Liver (tissue), 9 donors: ENCODE results near the gene KHNYN. TPM values are rescaled to one million over a fixed set of nuclear protein-coding genes. Genes with fewer than 3 reads are reported as not detected.

Experiments
- DNase-seq: peaks from one replicate; pipeline ENCODE4 v3.0.0-alpha.2; 2017; ENCODE audit warnings: low spot score
- H3K27ac ChIP-seq, 2 donors: one replicate each; pipeline ENCODE4 v1.7.0; 2013; ENCODE audit warnings: inconsistent platforms in 2 of 2, low read length in 2 of 2, control low read depth in 1 of 2, low read depth in 1 of 2, mild to moderate bottlenecking in 1 of 2
- H3K27me3 ChIP-seq, 4 donors: one replicate each; pipeline versions ENCODE4 v1.6.1 to v1.7.0; 2013; ENCODE audit warnings: low read length in 3 of 4, inconsistent platforms in 1 of 4, mild to moderate bottlenecking in 1 of 4, moderate library complexity in 1 of 4; ENCODE audit not compliant: control insufficient read depth in 4 of 4, insufficient read depth in 4 of 4
- H3K36me3 ChIP-seq, 4 donors: one replicate each; pipeline versions ENCODE4 v1.6.1 to v1.7.0; 2013; ENCODE audit warnings: low read length in 3 of 4, mild to moderate bottlenecking in 3 of 4, low read depth in 1 of 4, moderate library complexity in 1 of 4; ENCODE audit not compliant: control insufficient read depth in 4 of 4, insufficient read depth in 3 of 4
- H3K4me1 ChIP-seq, 4 donors: one replicate each; pipeline versions ENCODE4 v1.6.1 to v1.7.0; 2013; ENCODE audit warnings: low read length in 3 of 4, mild to moderate bottlenecking in 3 of 4, moderate library complexity in 1 of 4; ENCODE audit not compliant: control insufficient read depth in 4 of 4, insufficient read depth in 4 of 4
- H3K4me3 ChIP-seq, 3 donors: one replicate each; pipeline versions ENCODE4 v1.6.1 to v1.7.0; 2013; ENCODE audit warnings: low read length in 3 of 3, control low read depth in 1 of 3, low read depth in 1 of 3, mild to moderate bottlenecking in 1 of 3
- H3K9ac ChIP-seq, 2 donors: one replicate each; pipeline ENCODE4 v1.7.0; 2013; ENCODE audit warnings: low read length in 2 of 2, mild to moderate bottlenecking in 2 of 2, moderate library complexity in 2 of 2, control low read depth in 1 of 2, low read depth in 1 of 2
- H3K9me3 ChIP-seq, 4 donors: one replicate each; pipeline versions ENCODE4 v1.6.1 to v1.7.0; 2013; ENCODE audit warnings: low read length in 3 of 4; ENCODE audit not compliant: control insufficient read depth in 4 of 4
- CTCF ChIP-seq: fragments of 150-350 bp; IDR thresholded peaks from 2 replicates; pipeline ENCODE4 v1.5.1; 2017; ENCODE audit warnings: improper control_type of control experiment, low read depth, low read length; ENCODE audit not compliant: missing input control
- FOXA2 ChIP-seq: IDR thresholded peaks from 2 replicates; pipeline ENCODE4 v1.6.1; 2016; ENCODE audit warnings: antibody characterized with exemption
- HNF4A ChIP-seq, 2 donors: conservative IDR thresholded peaks; 2 replicates each; pipeline ENCODE4 v1.6.1; 2016; ENCODE audit warnings: antibody characterized with exemption in 2 of 2, mild to moderate bottlenecking in 2 of 2
- RAD21 ChIP-seq, 2 donors: IDR thresholded peaks; 2 replicates each; pipeline ENCODE4 v1.6.1; 2016; ENCODE audit warnings: antibody characterized with exemption in 2 of 2, mild to moderate bottlenecking in 2 of 2
- REST ChIP-seq: IDR thresholded peaks from 2 replicates; pipeline ENCODE4 v1.6.1; 2016; ENCODE audit warnings: antibody characterized with exemption, mild to moderate bottlenecking
- RXRA ChIP-seq, 2 donors: IDR thresholded peaks; 2 replicates each; pipeline ENCODE4 v1.6.1; 2017 to 2018; ENCODE audit warnings: antibody characterized with exemption in 2 of 2, mild to moderate bottlenecking in 1 of 2
- SP1 ChIP-seq: IDR thresholded peaks from 2 replicates; pipeline ENCODE4 v1.6.1; 2018; ENCODE audit warnings: antibody characterized with exemption, mild to moderate bottlenecking
- WGBS: extraction: QIAGEN DNeasy Blood & Tissue Kit; methylation state at CpG from one replicate; pipeline ENCODE4 v1.1.7; 2013; 5-methylcytosine and 5-hydroxymethylcytosine counted together
- polyA plus RNA-seq, 2 donors: library from polyadenylated mRNA; stranded (reverse) in 1 of 2; unstranded in 1 of 2; fragments of 200-250 nt in 1 of 2; fragments of >200 nt in 1 of 2; fragmentation: Nextera tagmentation in 1 of 2; extraction: Ambion mirVana in 1 of 2; gene quantifications; one replicate each; pipeline versions ENCODE4 v1.2.1 to v1.2.3, GENCODE V29; 2013 to 2015
- total RNA-seq, 2 donors: library from RNA; depleted of rRNA; stranded (reverse); fragments of >200 nt; gene quantifications; one replicate each; pipeline ENCODE4 v1.2.3, GENCODE V29; 2014
- donor health status: healthy.
- donor health status: healthy.
- donor health status: healthy.
- donor health status: healthy.
- donor health status: healthy.

Gene KHNYN
- total and polyA plus RNA-seq, 4 donors = 3.0 to 40.3 (median 24.6) TPM

GRCh38 chr14:24431569-24432258 is 2.0 kb downstream of the KHNYN start:
- 28% methylated on average over 15 of the region's 15 CpGs for WGBS
- H3K36me3 ChIP-seq = peaks cover 10 to 24% (median 19%) of the 10 kb centered on the region in 4 donors

GRCh38 chr14:24432259-24433131 is 2.7 kb downstream of the KHNYN start:
- WGBS = 88% methylated on average over 24 of the region's 24 CpGs
- H3K27me3 ChIP-seq = no peaks in the 10 kb centered on the region
- peaks cover 10 to 30% (median 22%) of the 10 kb centered on the region in 4 donors for H3K36me3 ChIP-seq
- peaks cover 10 to 64% (median 47%) of the 10 kb centered on the region in 4 donors for H3K4me1 ChIP-seq
- H3K9me3 ChIP-seq = no peaks in the 10 kb centered on the region
- no peak overlapping the region for H3K9ac ChIP-seq
- no peak for DNase-seq
- no peak overlapping the region for H3K4me3 ChIP-seq
- TF ChIP-seq SP1 (no peak), FOXA2 (no peak), RXRA (IDR thresholded peaks at IDR 0.05) (no peak), CTCF (no peak), RAD21 (IDR thresholded peaks at IDR 0.05) (no peak)
- no peak overlapping the region for H3K27ac ChIP-seq

More at GRCh38 chr14:24431569-24432258, 2.0 kb downstream of the KHNYN start:
- H3K4me3 ChIP-seq = no peak overlapping the region
- DNase-seq = peak; percentile 94
- TF ChIP-seq REST = no peak
- TF ChIP-seq HNF4A (conservative IDR thresholded peaks at IDR 0.05) = peak in 1 of 2 donors; percentile 26
- TF ChIP-seq CTCF = peak; percentile 89
- peak; percentile 93 for TF ChIP-seq RAD21 (IDR thresholded peaks at IDR 0.05)
- no peak overlapping the region for H3K9ac ChIP-seq
- no peaks in the 10 kb centered on the region for H3K27me3 ChIP-seq
- H3K9me3 ChIP-seq = no peaks in the 10 kb centered on the region
- peak overlapping the region; percentile 90 to 91 for H3K27ac ChIP-seq
- peaks cover 14 to 64% (median 50%) of the 10 kb centered on the region in 4 donors for H3K4me1 ChIP-seq
